Measurements from ENCODE around the gene RBM47. TPM values are rescaled to one million over a fixed set of nuclear protein-coding genes. Genes with fewer than 3 reads are reported as not detected.

The RBM47 gene
- total RNA-seq, 1 experiment from 2014 or later: 0.13 TPM

DNA sequence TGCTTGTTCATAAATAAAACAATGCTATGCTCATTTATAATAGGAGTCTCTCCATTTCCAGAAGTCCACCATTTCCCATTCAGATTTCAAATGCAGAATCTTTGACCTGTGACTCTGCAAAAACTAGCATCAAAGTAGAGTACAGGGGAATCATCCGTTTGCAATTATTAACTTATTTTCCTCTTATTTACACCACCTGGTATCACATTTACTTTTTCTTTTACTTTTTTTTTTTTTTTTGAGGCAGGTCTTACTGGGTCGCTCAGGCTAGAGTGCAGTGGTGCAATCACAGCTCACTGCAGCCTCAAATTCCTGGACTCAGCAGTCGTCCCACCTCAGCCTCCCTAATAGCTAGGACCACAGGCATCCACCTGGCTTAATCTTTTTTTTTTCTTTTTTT is 37.6 kb downstream of the RBM47 start:
- no peak for DNase-seq (ENCODE audit: low read depth in 1 of 2, low spot score in 2 of 2)
- Histone ChIP-seq H3K9me3 (replicated peaks) (no peaks in the 10 kb centered on the region), H3K4me1 (replicated peaks) (no peaks in the 10 kb centered on the region), H3K27ac (no peak overlapping the region), H3K27me3 (replicated peaks) (no peaks in the 10 kb centered on the region), H3K36me3 (no peaks in the 10 kb centered on the region), H3K4me3 (no peak overlapping the region)

DNA sequence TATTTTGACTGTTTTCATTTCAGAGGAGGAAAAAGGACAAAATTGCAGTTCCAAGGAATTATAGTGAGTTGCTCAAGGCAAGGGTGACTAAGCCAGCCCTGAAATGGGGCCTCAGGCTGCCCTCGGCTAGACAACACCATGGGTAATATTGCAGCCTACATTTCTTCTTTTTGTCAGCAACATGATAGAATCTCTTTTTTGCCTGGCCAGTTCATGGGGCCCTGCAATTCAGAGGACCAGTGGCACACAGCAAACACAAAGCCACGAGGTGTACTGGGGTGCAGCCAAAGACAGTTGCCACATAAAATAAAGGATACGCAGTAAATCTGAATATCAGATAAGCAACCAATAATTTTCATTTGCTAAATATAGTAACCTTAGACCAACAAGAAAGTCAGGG is 41.8 kb downstream of the RBM47 start:
- Histone ChIP-seq H3K4me3 (no peak overlapping the region), H3K27ac (no peak overlapping the region), H3K4me1 (replicated peaks) (no peaks in the 10 kb centered on the region), H3K27me3 (replicated peaks) (no peaks in the 10 kb centered on the region), H3K36me3 (no peaks in the 10 kb centered on the region), H3K9me3 (replicated peaks) (no peaks in the 10 kb centered on the region)
- no peak for DNase-seq (ENCODE audit: low read depth in 1 of 2, low spot score in 2 of 2)

DNA sequence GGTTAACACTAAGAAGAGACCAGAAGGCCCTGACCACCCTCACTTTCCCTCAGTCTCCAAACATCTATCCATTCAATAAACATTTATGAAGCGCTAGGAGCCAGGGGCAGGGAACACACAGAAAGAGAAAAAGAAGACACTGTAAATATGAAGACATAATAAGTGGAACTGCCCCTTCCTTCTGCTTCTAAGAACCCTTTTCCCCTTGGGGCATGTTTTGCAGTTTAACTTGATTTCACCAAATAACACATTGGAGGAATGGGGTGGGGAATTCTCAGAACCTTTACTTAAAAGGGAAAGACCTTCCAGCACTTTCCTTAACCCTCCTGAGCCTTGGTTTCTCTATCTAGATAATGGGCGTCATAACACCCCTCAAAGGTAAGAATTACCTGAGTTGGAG is 42.3 kb downstream of the RBM47 start:
- no peak for DNase-seq (ENCODE audit: low read depth in 1 of 2, low spot score in 2 of 2)
- H3K27me3 ChIP-seq (replicated peaks): no peaks in the 10 kb centered on the region
- H3K4me3 ChIP-seq: no peak overlapping the region
- no peaks in the 10 kb centered on the region for H3K9me3 ChIP-seq (replicated peaks)
- H3K36me3 ChIP-seq: no peaks in the 10 kb centered on the region
- no peak overlapping the region for H3K27ac ChIP-seq
- H3K4me1 ChIP-seq (replicated peaks): no peaks in the 10 kb centered on the region

DNA sequence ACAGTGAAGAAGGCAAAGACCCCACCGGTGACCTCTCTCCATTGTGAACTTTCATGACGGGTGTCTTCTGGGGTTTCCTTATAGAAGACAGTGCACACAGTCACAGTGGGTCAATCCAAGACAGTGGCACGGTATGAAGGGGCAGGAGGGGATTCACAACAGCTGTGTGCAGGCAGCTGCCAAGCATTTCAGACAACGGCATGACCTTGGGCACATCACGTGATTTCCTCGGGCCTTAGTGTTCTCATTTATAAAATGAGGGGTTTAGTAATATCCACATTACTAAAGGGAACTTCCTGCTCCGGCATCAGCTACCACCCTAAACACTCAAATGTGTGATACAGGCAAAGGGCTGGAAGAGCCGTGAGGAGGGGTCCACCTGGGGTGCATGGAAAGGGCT is 42.9 kb downstream of the RBM47 start:
- Histone ChIP-seq H3K36me3 (no peaks in the 10 kb centered on the region), H3K27me3 (replicated peaks) (no peaks in the 10 kb centered on the region), H3K9me3 (replicated peaks) (no peaks in the 10 kb centered on the region), H3K27ac (no peak overlapping the region), H3K4me1 (replicated peaks) (no peaks in the 10 kb centered on the region), H3K4me3 (no peak overlapping the region)
- no peak for DNase-seq (ENCODE audit: low read depth in 1 of 2, low spot score in 2 of 2)

DNA sequence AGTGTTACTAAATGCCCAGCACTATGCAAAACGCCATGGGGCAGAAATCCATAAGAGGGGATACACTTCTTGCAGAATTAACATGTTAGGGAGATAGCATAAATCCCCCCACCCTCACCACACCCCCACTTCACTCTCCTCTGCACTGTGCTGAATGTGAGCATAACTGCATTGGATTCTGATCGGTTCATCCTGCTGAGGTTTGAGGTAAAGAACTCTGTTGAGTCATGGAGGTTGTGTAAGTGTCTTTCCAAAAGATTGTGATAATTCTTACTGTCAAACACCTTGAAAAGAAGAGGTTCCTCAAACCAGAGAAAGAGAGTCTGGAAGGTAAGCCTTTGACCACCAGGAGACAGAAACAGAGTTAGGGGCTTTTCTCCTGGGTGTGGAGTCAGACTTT is 43.6 kb downstream of the RBM47 start:
- no peak overlapping the region for H3K4me3 ChIP-seq
- no peaks in the 10 kb centered on the region for H3K4me1 ChIP-seq (replicated peaks)
- no peaks in the 10 kb centered on the region for H3K27me3 ChIP-seq (replicated peaks)
- H3K27ac ChIP-seq: no peak overlapping the region
- no peak for DNase-seq (ENCODE audit: low read depth in 1 of 2, low spot score in 2 of 2)
- H3K36me3 ChIP-seq: no peaks in the 10 kb centered on the region
- no peaks in the 10 kb centered on the region for H3K9me3 ChIP-seq (replicated peaks)

DNA sequence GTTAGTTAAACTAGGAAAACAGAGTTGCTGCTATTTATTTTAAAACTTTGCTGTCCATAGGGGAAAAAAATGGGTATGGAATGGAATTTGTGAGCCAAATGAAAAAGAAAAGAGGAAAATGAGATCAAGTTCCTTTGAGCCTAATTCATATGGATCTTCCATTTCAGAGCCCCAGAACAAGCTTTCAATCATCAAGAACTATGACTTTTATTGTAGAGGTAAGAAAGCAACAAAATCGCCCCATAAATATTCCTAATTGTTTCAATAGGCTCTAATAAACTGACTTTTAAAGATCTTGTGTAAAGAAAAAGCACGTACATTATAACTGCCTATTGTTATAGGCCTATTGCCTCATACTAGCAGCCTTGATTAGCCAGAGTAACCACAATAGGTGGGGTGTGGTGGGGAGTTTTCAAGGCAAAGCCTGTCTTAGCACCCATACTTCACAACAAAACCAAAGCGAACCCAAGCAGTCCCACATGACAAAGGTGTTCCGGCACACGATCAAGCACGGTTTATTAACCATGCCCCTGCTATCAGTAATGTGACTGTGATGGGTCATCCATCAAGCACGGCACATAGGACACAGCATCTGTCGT is 44.4 kb downstream of the RBM47 start:
- no peaks in the 10 kb centered on the region for H3K27me3 ChIP-seq (replicated peaks)
- no peak for DNase-seq (ENCODE audit: low read depth in 1 of 2, low spot score in 2 of 2)
- no peaks in the 10 kb centered on the region for H3K36me3 ChIP-seq
- no peak overlapping the region for H3K27ac ChIP-seq
- H3K4me3 ChIP-seq: no peak overlapping the region
- H3K9me3 ChIP-seq (replicated peaks): no peaks in the 10 kb centered on the region
- no peaks in the 10 kb centered on the region for H3K4me1 ChIP-seq (replicated peaks)

DNA sequence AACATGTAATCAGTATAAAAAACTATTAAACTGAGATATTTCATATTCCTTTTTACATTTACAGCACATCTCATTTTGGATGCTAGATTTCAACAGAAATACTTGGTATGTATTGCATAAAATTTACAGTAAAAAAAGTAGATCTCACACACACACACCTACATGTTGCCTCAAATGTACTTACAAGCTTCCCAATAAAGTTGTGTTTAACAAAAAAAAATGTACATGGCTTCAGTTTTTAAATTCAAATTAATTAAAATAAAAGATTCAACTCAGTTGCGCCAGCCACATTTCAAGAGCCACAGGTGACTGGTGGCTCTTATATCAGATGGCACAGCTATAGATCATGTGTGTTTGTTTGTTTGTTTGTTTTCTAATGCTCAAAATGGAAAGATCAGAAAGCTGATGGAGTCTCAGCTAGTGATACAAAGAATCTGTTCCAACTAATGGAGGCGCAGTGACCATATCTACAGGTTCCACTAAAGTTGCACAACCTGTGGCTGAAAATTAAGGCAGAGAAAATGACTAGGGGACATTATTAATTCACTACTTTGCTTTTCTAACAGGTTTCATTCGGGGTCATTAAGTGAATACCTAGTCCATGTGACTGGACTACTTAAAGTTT is 45.0 kb downstream of the RBM47 start:
- no peaks in the 10 kb centered on the region for H3K27me3 ChIP-seq (replicated peaks)
- no peak overlapping the region for H3K4me3 ChIP-seq
- no peaks in the 10 kb centered on the region for H3K36me3 ChIP-seq
- no peak overlapping the region for H3K27ac ChIP-seq
- DNase-seq (ENCODE audit: low read depth in 1 of 2, low spot score in 2 of 2): no peak
- no peaks in the 10 kb centered on the region for H3K4me1 ChIP-seq (replicated peaks)
- H3K9me3 ChIP-seq (replicated peaks): no peaks in the 10 kb centered on the region

DNA sequence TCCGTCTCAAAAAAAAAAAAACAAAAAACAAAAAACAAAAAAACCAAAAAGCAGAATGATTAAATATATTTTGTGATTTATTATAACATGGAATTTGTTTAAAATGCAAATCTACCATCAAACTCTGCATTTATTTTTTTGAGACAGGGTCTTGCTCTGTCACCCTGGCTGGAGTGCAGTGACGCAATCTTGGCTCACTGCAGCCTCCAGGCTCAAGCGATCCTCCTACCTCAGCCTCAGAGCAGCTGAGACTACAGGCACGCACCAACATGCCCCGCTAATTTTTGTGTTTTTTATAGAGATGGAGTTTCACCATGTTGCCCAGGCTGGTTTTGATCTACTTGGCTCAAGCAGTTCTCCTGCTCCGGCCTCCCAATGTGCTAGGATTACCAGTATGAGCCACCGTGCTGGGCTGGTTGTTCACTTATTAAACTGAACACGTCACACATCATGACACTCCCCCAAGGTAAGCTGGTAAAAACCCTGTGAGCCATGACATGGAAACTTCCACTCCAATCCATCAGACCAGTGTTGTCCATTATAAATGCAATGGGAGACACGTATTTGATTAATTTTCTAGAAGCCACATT is 45.7 kb downstream of the RBM47 start:
- Histone ChIP-seq H3K27ac (no peak overlapping the region), H3K9me3 (replicated peaks) (no peaks in the 10 kb centered on the region), H3K4me3 (no peak overlapping the region), H3K4me1 (replicated peaks) (no peaks in the 10 kb centered on the region), H3K27me3 (replicated peaks) (no peaks in the 10 kb centered on the region), H3K36me3 (no peaks in the 10 kb centered on the region)
- DNase-seq (ENCODE audit: low read depth in 1 of 2, low spot score in 2 of 2): no peak

DNA sequence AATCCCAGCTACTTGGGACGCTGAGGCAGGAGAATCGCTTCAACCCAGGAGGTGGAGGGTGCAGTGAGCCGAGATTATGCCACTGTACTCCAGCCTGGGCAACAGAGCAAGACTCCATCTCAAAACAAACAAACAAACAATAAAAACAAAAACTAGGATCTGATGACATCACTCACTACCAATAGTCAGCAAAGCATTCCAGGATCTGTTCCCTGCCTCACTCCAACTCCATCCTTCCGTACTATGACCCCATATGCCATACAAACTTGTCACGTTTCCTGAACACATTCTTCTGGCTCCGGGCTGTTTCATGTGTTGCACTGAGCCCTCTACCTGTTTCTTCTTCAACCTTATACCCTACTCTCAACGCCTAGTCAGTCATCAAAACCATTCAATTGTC is 47.3 kb downstream of the RBM47 start:
- Histone ChIP-seq H3K36me3 (no peaks in the 10 kb centered on the region), H3K27ac (no peak overlapping the region), H3K9me3 (replicated peaks) (no peaks in the 10 kb centered on the region), H3K4me1 (replicated peaks) (no peaks in the 10 kb centered on the region; the same call in 1 of the 2 replicates), H3K27me3 (replicated peaks) (no peaks in the 10 kb centered on the region), H3K4me3 (no peak overlapping the region)
- no peak for DNase-seq (ENCODE audit: low read depth in 1 of 2, low spot score in 2 of 2)

DNA sequence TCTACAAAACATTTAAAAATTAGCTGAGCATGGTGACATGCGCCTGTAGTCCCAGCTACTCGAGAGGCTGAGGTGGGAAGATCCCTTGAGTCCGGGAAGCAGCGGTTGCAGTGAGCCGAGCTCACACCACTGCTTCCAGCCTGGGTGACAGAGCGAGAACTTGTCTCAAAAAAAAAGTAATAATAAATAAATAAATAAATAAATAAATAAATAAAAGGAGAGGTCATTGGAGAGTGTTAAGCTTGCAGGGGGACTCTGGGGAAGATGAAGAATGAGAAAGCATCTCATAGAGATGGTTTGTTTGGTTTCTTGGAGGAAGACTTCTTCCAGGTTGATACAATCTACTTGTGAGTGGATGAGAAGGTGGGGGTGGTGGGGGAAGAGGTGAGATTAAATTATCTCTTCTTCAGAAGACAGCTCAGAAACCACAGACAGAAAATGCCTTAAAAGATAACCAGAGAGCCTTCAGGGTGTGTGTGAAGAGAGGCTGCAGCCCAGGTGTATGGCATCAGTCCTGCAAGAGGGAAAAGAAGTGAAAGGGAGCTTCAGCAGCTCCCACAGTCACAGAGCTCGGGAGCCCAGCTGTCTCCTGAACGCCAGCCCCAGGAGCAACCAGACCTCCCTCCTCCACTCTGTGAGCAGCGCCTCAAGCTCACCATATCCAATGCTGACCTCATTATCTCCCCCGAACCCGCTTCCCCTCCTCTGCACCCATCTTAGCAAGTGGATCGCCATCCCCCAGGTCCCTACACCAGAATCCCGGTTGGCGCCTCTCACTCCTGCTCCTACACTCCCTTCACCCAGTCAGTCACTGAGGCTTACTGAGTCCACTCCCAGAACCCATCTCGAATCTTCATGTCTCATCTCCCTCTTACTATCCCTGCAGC is 48.2 kb downstream of the RBM47 start:
- no peaks in the 10 kb centered on the region for H3K36me3 ChIP-seq
- DNase-seq (ENCODE audit: low read depth in 1 of 2, low spot score in 2 of 2): no peak
- no peaks in the 10 kb centered on the region; the same call in 1 of the 2 replicates for H3K4me1 ChIP-seq (replicated peaks)
- H3K27me3 ChIP-seq (replicated peaks): no peaks in the 10 kb centered on the region
- no peaks in the 10 kb centered on the region for H3K9me3 ChIP-seq (replicated peaks)
- H3K27ac ChIP-seq: no peak overlapping the region
- no peak overlapping the region for H3K4me3 ChIP-seq

DNA sequence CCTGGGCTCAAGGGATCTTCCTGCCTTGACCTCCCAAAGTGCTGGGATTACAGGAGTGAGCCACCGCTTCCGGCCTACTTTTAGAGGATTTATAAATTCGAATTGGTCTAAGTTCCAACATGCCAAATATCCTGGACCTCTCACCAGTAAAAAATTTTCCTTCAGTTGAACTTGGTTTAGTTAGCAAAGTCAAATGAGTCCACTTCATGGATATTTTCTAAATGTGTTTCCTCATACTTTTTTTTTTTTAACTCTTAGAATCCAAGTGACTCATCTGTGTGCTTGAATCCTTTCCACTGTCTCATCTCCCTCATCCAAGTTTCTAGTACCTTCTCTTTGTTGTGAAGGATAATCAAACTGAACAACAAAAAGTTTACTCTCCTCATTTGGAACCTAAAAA is 49.7 kb downstream of the RBM47 start:
- H3K27me3 ChIP-seq (replicated peaks): no peaks in the 10 kb centered on the region
- no peak for DNase-seq (ENCODE audit: low read depth in 1 of 2, low spot score in 2 of 2)
- H3K36me3 ChIP-seq: no peaks in the 10 kb centered on the region
- H3K27ac ChIP-seq: no peak overlapping the region
- H3K4me3 ChIP-seq: no peak overlapping the region
- H3K9me3 ChIP-seq (replicated peaks): no peaks in the 10 kb centered on the region
- H3K4me1 ChIP-seq (replicated peaks): no peaks in the 10 kb centered on the region; the same call in 1 of the 2 replicates

DNA sequence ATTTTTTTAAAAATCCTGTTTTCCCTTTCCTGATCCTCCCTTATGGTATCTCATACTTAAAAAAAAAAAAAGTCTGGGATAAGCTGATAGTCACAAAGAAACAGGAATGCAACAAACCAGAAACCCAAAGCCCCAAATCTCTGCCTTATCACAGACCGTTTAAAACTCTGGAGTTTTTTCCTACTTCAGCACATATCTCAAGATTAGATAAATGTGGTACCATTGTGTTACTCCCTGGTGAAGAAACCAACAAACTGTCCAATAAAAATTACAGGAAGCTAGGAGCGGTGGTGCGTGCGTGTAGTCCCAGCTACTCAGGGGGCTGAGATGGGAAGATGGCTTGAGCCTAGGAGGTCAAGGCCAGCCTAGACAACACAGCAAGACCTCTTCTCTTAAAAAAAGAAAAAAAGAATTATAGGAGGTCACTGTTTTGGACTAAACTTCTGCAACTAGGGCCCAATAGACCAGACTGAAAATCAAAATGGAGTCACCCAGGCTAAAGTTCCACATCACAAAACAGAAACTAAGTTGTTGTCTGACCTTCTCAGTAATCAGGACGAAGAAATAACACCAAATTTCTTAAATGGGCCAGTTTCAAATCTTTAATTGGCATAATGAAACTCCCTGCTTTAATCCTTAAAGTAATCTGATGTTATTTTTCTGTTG is 51.9 kb downstream of the RBM47 start:
- Histone ChIP-seq H3K27ac (peak overlapping the region; percentile 29; the same call in 1 of the 2 replicates), H3K4me3 (no peak overlapping the region), H3K4me1 (replicated peaks) (no peaks in the 10 kb centered on the region; the same call in 1 of the 2 replicates), H3K27me3 (replicated peaks) (no peaks in the 10 kb centered on the region), H3K9me3 (replicated peaks) (no peaks in the 10 kb centered on the region), H3K36me3 (no peaks in the 10 kb centered on the region)
- no peak for DNase-seq (ENCODE audit: low read depth in 1 of 2, low spot score in 2 of 2)

DNA sequence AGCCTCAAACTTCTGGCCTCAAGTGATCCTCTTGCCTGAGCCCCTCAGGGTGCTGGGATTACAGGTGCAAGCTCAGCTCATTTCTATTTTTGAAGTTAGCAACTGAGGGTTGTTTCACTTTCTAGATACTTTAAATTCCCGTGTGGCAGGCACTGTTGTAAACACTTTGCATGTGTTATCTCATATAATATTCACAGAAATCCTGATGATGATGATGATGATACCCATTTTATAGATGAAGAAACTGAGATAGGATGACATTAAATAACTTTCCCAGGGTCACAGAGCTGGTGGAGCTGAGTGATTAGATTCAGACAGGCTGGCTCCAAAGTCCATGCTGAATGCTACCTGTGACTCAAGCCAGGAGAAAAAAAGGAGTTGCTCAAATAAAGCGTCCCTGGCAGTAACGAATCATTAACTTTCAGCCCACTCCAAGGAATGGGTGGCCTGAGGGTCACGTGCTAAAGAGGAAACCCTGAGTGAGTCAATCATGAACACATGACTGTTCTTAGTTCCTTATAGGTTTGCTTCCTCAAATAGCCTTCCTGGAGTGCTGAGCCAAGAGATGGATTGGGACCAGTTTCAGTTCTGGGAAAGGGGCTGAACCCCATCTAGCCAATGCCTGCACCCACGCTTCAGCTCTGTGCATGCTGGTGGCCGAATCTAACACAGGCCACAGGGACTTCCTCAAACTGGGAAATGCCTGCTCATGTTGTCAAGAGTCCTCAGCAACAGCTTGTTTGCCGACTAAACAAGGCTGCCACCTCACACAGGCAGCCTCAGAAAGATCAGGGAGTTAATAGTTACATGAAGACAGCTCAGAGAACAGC is 52.8 kb downstream of the RBM47 start:
- Histone ChIP-seq H3K36me3 (no peaks in the 10 kb centered on the region), H3K4me1 (replicated peaks) (no peaks in the 10 kb centered on the region; the same call in 1 of the 2 replicates), H3K27ac (peak overlapping the region; percentile 29; the same call in 1 of the 2 replicates), H3K4me3 (no peak overlapping the region), H3K9me3 (replicated peaks) (no peaks in the 10 kb centered on the region), H3K27me3 (replicated peaks) (no peaks in the 10 kb centered on the region)
- peak; percentile 11 to 33 for DNase-seq (ENCODE audit: low read depth in 1 of 2, low spot score in 2 of 2)

Data from SJSA1 (cell line).